WTC11 (cell line): ENCODE data around the gene NEURL4. TPM values are rescaled to one million over a fixed set of nuclear protein-coding genes. Genes with fewer than 3 reads are reported as not detected.
"Not testable (repeated sequence)": the region's sequence is repeated elsewhere in the genome, so short reads cannot be mapped to it uniquely, and the experiment has no call there.

Source experiments
- ATAC-seq: fragments of 200-7000 bp; cut with Tn5 transposase; 2 replicates; pipeline ENCODE4 v1.10.0; 2021; ENCODE audit warnings: mild to moderate bottlenecking, moderate library complexity
- CTCF ChIA-PET: fragments of 300-600 bp; sonication (Branson Sonifier 250); formaldehyde crosslinking; loops from one replicate; lab custom pipeline; 2021; ENCODE audit warnings: antibody characterized with exemption; lab: Charles Lee
- POLR2A ChIA-PET: fragments of 350-600 bp; sonication (Branson Sonifier 250); formaldehyde crosslinking; loops from one replicate; lab custom pipeline; 2021; ENCODE audit warnings: antibody characterized with exemption; lab: Charles Lee
- DNase-seq: peaks from one replicate; pipeline ENCODE4 v3.0.0; 2021; ENCODE audit warnings: low spot score
- H3K27ac Mint-ChIP-seq: 2 replicates; pipeline ENCODE4 v1.8.0; 2021; ENCODE audit warnings: mixed read lengths
- H3K27me3 Mint-ChIP-seq: 2 replicates; pipeline ENCODE4 v1.8.0; 2021; ENCODE audit warnings: low read depth, mild to moderate bottlenecking, moderate library complexity, mixed read lengths
- H3K36me3 Mint-ChIP-seq: 2 replicates; pipeline ENCODE4 v1.8.0; 2021; ENCODE audit warnings: mixed read lengths
- H3K4me1 Mint-ChIP-seq: 2 replicates; pipeline ENCODE4 v1.8.0; 2022; ENCODE audit warnings: mixed read lengths
- H3K4me3 Mint-ChIP-seq: 2 replicates; pipeline ENCODE4 v1.8.0; 2021; ENCODE audit warnings: mild to moderate bottlenecking, moderate library complexity, mixed read lengths
- H3K9me3 Mint-ChIP-seq: 2 replicates; pipeline ENCODE4 v1.8.0; 2021; ENCODE audit warnings: mixed read lengths
- AFF4 ChIP-seq: sonication (generic); formaldehyde crosslinking; IDR thresholded peaks from 2 replicates; pipeline ENCODE4 v1.8.1; 2023; ENCODE audit warnings: mild to moderate bottlenecking, missing genetic modification reagents, borderline replicate concordance
- ARID4B ChIP-seq: sonication (generic); formaldehyde crosslinking; IDR thresholded peaks from 2 replicates; pipeline ENCODE4 v1.8.0; 2023; ENCODE audit warnings: missing genetic modification reagents, mild to moderate bottlenecking, borderline replicate concordance
- ATF2 ChIP-seq: sonication (generic); formaldehyde crosslinking; IDR thresholded peaks from 2 replicates; pipeline ENCODE4 v1.8.1; 2022; ENCODE audit warnings: low read depth, missing genetic modification reagents, borderline replicate concordance
- CREB1 ChIP-seq: sonication (generic); formaldehyde crosslinking; IDR thresholded peaks from 2 replicates; pipeline ENCODE4 v1.8.0; 2023; ENCODE audit warnings: mild to moderate bottlenecking, missing genetic modification reagents
- ERG ChIP-seq: fragments of 250-450 bp; sonication (Bioruptor Pico); IDR thresholded peaks from 2 replicates; pipeline ENCODE4 v1.8.0; 2021; ENCODE audit warnings: mild to moderate bottlenecking
- ETV6 ChIP-seq: sonication (generic); formaldehyde crosslinking; IDR thresholded peaks from 2 replicates; pipeline ENCODE4 v1.8.1; 2022; ENCODE audit warnings: mild to moderate bottlenecking, missing genetic modification reagents
- FOXK1 ChIP-seq: sonication (generic); formaldehyde crosslinking; IDR thresholded peaks from 2 replicates; pipeline ENCODE4 v1.8.0; 2022; ENCODE audit warnings: mild to moderate bottlenecking, moderate library complexity, missing genetic modification reagents
- FOXP1 ChIP-seq: sonication (generic); formaldehyde crosslinking; IDR thresholded peaks from 2 replicates; pipeline ENCODE4 v1.8.0; 2022; ENCODE audit warnings: missing genetic modification reagents, mild to moderate bottlenecking, moderate library complexity, borderline replicate concordance
- MAX ChIP-seq: sonication (generic); formaldehyde crosslinking; IDR thresholded peaks from 2 replicates; pipeline ENCODE4 v1.8.0; 2022; ENCODE audit warnings: mild to moderate bottlenecking, missing genetic modification reagents
- MYBL2 ChIP-seq: sonication (generic); formaldehyde crosslinking; IDR thresholded peaks from 2 replicates; pipeline ENCODE4 v1.8.1; 2023; ENCODE audit warnings: mild to moderate bottlenecking, moderate library complexity, missing genetic modification reagents
- NFE2L1 ChIP-seq: sonication (generic); formaldehyde crosslinking; IDR thresholded peaks from 2 replicates; pipeline ENCODE4 v1.8.1; 2023; ENCODE audit warnings: missing genetic modification reagents
- SMAD3 ChIP-seq: sonication (generic); formaldehyde crosslinking; IDR thresholded peaks from 2 replicates; pipeline ENCODE4 v1.8.0; 2022; ENCODE audit warnings: missing genetic modification reagents, mild to moderate bottlenecking, borderline replicate concordance
- ZBTB43 ChIP-seq: sonication (generic); formaldehyde crosslinking; IDR thresholded peaks from 2 replicates; pipeline ENCODE4 v1.8.1; 2023; ENCODE audit warnings: mild to moderate bottlenecking, missing genetic modification reagents
- ZNF121 ChIP-seq: sonication (generic); formaldehyde crosslinking; IDR thresholded peaks from 2 replicates; pipeline ENCODE4 v1.8.0; 2023; ENCODE audit warnings: missing genetic modification reagents
- ZNF416 ChIP-seq: fragments of 250-450 bp; sonication (Bioruptor Pico); IDR thresholded peaks from 2 replicates; pipeline ENCODE4 v1.9.0; 2021; ENCODE audit warnings: mild to moderate bottlenecking, inconsistent platforms
- total RNA-seq: library from RNA; stranded (reverse); gene quantifications from 3 replicates; pipeline ENCODE4 v1.2.3, GENCODE V29; 2021

Gene NEURL4
- total RNA-seq, 1 experiment from 2014 or later = 64.4 TPM

GRCh38 chr17:7340179-7340578 is 11.0 kb upstream of the NEURL4 start:
- TF ChIP-seq ATF2 (no peak), ETV6 (no peak), ZNF121 (CRISPR knock-in tag) (no peak)
- no peak overlapping the region for H3K4me3 Mint-ChIP-seq
- H3K36me3 Mint-ChIP-seq = peaks cover 6% of the 10 kb centered on the region; the same call in 1 of the 2 replicates
- CTCF ChIA-PET = no interaction called here
- no peak for ATAC-seq
- no peaks in the 10 kb centered on the region for H3K9me3 Mint-ChIP-seq
- no peak overlapping the region for H3K27ac Mint-ChIP-seq
- POLR2A ChIA-PET = no interaction called here
- H3K27me3 Mint-ChIP-seq = no peaks in the 10 kb centered on the region
- DNase-seq = no peak
- H3K4me1 Mint-ChIP-seq = peaks cover 26% of the 10 kb centered on the region

- H3K4me1 Mint-ChIP-seq = peaks cover 28% of the 10 kb centered on the region
- peak overlapping the region; percentile 60 for H3K4me3 Mint-ChIP-seq
- CTCF ChIA-PET = interaction anchor here (1.0 to 2.8 kb wide), 15 partner anchors 8 to 320 kb away, joined by 3 to 20 read pairs (median 8); partner anchors contain the start of genes KCTD11, PLSCR3, SLC2A4 and TMEM102
Observed at GRCh38 chr17:7337600-7337999, 8.5 kb upstream of the NEURL4 start.

GRCh38 chr17:7336240-7337175 is 7.4 kb upstream of the NEURL4 start, which contains the start of gene ACAP1:
Gene ACAP1 (plus strand): TSS chr17:7336529. CDS start chr17:7336735, 206 bp downstream.
- H3K4me1 Mint-ChIP-seq = peaks cover 34% of the 10 kb centered on the region
- peak within 1 kb of the TSS; percentile 98 for H3K27ac Mint-ChIP-seq
- no peaks in the 10 kb centered on the region for H3K9me3 Mint-ChIP-seq
- H3K27me3 Mint-ChIP-seq = no peaks in the 10 kb centered on the region
- POLR2A ChIA-PET = interaction anchor here (0.6 to 2.5 kb wide), 12 partner anchors 13 to 301 kb away, joined by 3 to 22 read pairs (median 4); partner anchors contain the start of genes GPS2, SLC16A13 and TMEM256
- H3K4me3 Mint-ChIP-seq = peak within 1 kb of the TSS; percentile 63
- DNase-seq (peak; percentile 78), ATAC-seq (peak; percentile 96)
- CTCF ChIA-PET = interaction anchor here (0.6 to 2.8 kb wide), 29 partner anchors 7 to 380 kb away, joined by 3 to 20 read pairs (median 5); partner anchors contain the start of genes KCTD11, PLSCR3, SLC2A4 and SOX15
- H3K36me3 Mint-ChIP-seq = peaks cover 6% of the 10 kb centered on the region; the same call in 1 of the 2 replicates
- TF ChIP-seq MAX (peak; percentile 61), ETV6 (peak; percentile 73), ZBTB43 (CRISPR knock-in tag) (peak; percentile 60; the same call in 1 of the 2 replicates), FOXP1 (CRISPR knock-in tag) (peak; percentile 73; the same call in 1 of the 2 replicates), ARID4B (peak; percentile 62; the same call in 1 of the 2 replicates), ZNF416 (CRISPR knock-in tag) (no peak), ZNF121 (CRISPR knock-in tag) (peak; percentile 79; the same call in 1 of the 2 replicates), MYBL2 (peak; percentile 67; the same call in 1 of the 2 replicates), FOXK1 (0 out of 2 replicates have a peak, but pooled peaks have one; percentile 51), NFE2L1 (CRISPR knock-in tag) (peak; percentile 71; the same call in 1 of the 2 replicates), AFF4 (CRISPR knock-in tag) (no peak), CREB1 (CRISPR knock-in tag) (no peak), SMAD3 (CRISPR knock-in tag) (no peak), ERG (CRISPR knock-in tag) (no peak)

More at GRCh38 chr17:7337600-7337999, 8.5 kb upstream of the NEURL4 start:
- H3K9me3 Mint-ChIP-seq, H3K27me3 Mint-ChIP-seq, H3K36me3 Mint-ChIP-seq, ATAC-seq, DNase-seq: not testable (repeated sequence)
- POLR2A ChIA-PET = interaction anchor here (1.1 to 2.5 kb wide), 5 partner anchors 12 to 302 kb away, joined by 3 to 22 read pairs (median 5); partner anchors contain the start of genes GPS2 and SLC16A13
- peak overlapping the region; percentile 98 for H3K27ac Mint-ChIP-seq
